Uterus (tissue), 2 donors: Measurements from ENCODE around the gene COPS3.

Source experiments
- POLR2A ChIP-seq, 2 donors: fragments of 450-650 bp; IDR thresholded peaks; one replicate each; pipeline ENCODE4 v1.6.1; 2016; ENCODE audit warnings: antibody characterized with exemption in 2 of 2, mild to moderate bottlenecking in 1 of 2, moderate library complexity in 1 of 2
- TF ChIP-seq, protein P1 (sequence below), 4 experiments: fragments of 200-600 bp in 2 of 4; fragments of 450-650 bp in 2 of 4; sonication (generic) in 2 of 4; IDR thresholded peaks; one replicate each; pipeline ENCODE4 v1.5.1; 2016 to 2019; ENCODE audit warnings: antibody characterized with exemption in 4 of 4, mild to moderate bottlenecking in 2 of 4, moderate library complexity in 1 of 4

DNA sequence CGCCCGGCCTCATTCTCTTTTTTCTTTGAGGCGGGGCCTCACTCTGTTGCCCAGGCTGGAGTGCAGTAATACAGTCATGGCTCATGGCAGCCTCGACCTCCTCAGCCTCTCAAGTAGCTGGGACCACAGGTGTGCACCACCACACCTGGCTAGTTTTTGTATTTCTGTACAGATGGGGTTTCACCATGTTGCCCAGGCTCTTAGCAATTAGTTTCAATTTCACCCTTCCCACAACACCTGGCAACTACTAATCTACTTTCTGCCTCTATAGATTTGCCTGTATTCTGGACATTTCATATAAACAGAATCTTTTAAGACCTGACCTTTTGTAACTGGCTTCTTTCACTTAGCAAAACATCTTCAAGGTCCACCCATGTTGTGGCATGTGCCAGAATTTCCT is 14.1 kb upstream of the COPS3 start:
- TF ChIP-seq, protein P1, sequence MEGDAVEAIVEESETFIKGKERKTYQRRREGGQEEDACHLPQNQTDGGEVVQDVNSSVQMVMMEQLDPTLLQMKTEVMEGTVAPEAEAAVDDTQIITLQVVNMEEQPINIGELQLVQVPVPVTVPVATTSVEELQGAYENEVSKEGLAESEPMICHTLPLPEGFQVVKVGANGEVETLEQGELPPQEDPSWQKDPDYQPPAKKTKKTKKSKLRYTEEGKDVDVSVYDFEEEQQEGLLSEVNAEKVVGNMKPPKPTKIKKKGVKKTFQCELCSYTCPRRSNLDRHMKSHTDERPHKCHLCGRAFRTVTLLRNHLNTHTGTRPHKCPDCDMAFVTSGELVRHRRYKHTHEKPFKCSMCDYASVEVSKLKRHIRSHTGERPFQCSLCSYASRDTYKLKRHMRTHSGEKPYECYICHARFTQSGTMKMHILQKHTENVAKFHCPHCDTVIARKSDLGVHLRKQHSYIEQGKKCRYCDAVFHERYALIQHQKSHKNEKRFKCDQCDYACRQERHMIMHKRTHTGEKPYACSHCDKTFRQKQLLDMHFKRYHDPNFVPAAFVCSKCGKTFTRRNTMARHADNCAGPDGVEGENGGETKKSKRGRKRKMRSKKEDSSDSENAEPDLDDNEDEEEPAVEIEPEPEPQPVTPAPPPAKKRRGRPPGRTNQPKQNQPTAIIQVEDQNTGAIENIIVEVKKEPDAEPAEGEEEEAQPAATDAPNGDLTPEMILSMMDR (IDR thresholded peaks at IDR 0.05): no peak
- no peak for TF ChIP-seq POLR2A (IDR thresholded peaks at IDR 0.05)
